ENCODE results near the gene CRB2. TPM values are rescaled to one million over a fixed set of nuclear protein-coding genes. Genes with fewer than 3 reads are reported as not detected.
A peak's percentile ranks its signal among the peaks of the same experiment; 100 is the strongest.

Gene CRB2
- total and polyA plus RNA-seq, 2 of the 13 experiments (the other 11 are each of a cell fraction or from before 2014, with no cell fraction given): 0.01 to 0.29 TPM

- peak; percentile 83 for TF ChIP-seq TFAP4 (IDR thresholded peaks at IDR 0.05; ENCODE audit: borderline replicate concordance, low read depth)
- TF ChIP-seq SOX6 (IDR thresholded peaks at IDR 0.05): no peak
- peak; percentile 21; the same call in 1 of the 2 replicates for TF ChIP-seq SOX6 (CRISPR knock-in tag; IDR thresholded peaks at IDR 0.05)
- peak; percentile 52 for TF ChIP-seq RBM39 (IDR thresholded peaks at IDR 0.05; ENCODE audit: low read depth, low read length, poor library complexity, severe bottlenecking)
- peak; percentile 47; the same call in 1 of the 2 replicates for TF ChIP-seq ARID5B (CRISPR knock-in tag; IDR thresholded peaks at IDR 0.05)
- peak; percentile 49; the same call in 1 of the 2 replicates for TF ChIP-seq ZBTB33 (CRISPR knock-in tag; IDR thresholded peaks at IDR 0.05)
- peak; percentile 33; the same call in 1 of the 2 replicates for TF ChIP-seq ZNF687 (CRISPR knock-in tag; IDR thresholded peaks at IDR 0.05)
- no peak; the same call in 1 of the 2 replicates for TF ChIP-seq ARID4A (CRISPR knock-in tag; IDR thresholded peaks at IDR 0.05; ENCODE audit: borderline replicate concordance)
- TF ChIP-seq ZNF562 (CRISPR knock-in tag; IDR thresholded peaks at IDR 0.05; ENCODE audit: borderline replicate concordance): no peak
- no peak for TF ChIP-seq ATRX (CRISPR knock-in tag; IDR thresholded peaks at IDR 0.05; ENCODE audit: borderline replicate concordance)
Observed at GRCh38 chr9:123319541-123320339, 36.3 kb upstream of the CRB2 start (continued).
